ENCODE results near the gene NKX6-2.

The NKX6-2 gene

DNA sequence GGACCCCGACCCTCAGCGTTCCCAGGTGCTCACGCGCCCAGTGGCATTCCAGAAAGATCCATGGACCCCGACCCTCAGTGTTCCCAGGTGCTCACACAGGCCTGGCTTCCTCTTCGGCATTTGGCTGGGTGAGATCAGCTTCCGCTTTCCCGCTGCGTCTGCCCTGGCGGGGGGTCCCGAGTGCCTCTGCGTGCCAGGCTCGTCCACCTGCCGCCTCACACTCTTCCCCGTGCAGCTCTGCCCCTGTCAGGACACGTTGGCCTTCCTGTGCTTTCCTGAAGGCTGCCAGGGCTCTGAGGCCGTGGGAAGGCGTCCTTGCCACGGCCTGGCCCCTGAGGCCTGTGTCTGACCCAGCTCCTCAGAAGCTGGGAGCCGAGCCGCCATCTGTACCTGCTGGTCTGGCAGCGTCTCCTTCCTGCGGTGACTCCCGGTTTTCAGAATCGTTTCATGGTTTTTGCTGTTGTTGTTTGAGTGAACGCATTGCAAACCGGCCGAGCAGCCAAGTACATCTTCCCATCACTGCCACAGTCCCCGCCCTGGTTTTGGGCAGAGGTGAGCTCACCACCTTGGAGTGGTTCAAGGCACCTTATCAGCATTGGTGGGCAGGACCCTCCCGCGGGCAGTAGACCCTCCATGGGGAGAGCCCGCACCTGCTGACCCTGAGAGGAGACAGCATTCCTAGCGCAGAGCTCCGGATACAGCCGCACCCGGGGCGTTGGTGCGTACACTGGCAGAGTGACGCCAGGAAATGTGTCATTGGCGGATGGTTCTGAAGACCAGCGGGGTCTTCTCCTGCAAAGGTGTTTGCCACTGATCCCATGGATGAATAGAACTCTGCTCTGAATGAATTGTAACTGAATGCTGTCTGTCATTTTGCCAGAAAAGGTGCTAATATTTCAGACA lies 17.4 kb downstream of the NKX6-2 start:
- TF ChIP-seq, protein P1, sequence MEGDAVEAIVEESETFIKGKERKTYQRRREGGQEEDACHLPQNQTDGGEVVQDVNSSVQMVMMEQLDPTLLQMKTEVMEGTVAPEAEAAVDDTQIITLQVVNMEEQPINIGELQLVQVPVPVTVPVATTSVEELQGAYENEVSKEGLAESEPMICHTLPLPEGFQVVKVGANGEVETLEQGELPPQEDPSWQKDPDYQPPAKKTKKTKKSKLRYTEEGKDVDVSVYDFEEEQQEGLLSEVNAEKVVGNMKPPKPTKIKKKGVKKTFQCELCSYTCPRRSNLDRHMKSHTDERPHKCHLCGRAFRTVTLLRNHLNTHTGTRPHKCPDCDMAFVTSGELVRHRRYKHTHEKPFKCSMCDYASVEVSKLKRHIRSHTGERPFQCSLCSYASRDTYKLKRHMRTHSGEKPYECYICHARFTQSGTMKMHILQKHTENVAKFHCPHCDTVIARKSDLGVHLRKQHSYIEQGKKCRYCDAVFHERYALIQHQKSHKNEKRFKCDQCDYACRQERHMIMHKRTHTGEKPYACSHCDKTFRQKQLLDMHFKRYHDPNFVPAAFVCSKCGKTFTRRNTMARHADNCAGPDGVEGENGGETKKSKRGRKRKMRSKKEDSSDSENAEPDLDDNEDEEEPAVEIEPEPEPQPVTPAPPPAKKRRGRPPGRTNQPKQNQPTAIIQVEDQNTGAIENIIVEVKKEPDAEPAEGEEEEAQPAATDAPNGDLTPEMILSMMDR (IDR thresholded peaks at IDR 0.05; ENCODE audit: borderline replicate concordance, insufficient read depth, low read depth, low read length), result no peak
- H3K4me3 ChIP-seq (ENCODE audit: low read depth, low read length), result no peak overlapping the region

DNA sequence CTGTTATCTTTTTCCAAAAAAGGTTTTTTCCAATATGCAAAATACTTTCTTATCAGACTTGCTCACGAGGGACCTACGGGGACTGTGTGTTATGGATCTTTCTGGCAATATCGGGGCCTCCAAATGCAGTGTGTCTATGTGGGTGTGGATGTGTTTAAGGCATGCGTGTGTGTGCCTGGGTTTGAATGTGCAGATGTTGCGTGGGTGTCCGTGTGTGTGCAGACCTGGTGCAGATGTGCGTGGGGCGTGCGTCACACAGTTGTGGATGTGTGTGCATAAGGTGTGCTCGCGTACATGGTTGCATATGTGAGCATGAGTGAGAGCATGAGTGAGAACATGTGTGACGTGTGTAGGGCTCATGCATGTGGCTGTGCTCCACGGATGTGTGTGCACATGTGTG lies 19.7 kb downstream of the NKX6-2 start:
- H3K4me3 ChIP-seq (ENCODE audit: low read depth, low read length), result no peak overlapping the region
- TF ChIP-seq, protein P1 (IDR thresholded peaks at IDR 0.05; ENCODE audit: borderline replicate concordance, insufficient read depth, low read depth, low read length), result no peak

DNA sequence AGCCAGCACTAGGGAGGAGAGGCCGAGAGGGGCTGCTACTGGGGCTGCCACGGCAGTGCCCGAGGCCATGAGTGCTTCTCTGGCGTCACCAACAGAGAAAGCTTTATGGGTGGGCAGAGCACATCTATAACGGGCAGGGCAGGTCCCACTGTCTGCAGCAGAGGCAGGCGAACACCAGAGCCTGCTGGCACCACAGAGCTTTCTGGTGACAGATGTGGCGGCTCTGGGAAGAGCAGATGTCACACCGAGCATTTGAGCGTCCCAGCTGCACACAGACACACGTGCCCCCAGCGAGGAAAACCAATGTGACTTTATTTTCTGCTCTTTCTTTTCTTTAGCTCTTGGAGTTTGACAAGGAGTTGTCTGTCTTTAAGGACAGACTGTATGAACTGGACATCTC lies 20.5 kb downstream of the NKX6-2 start:
- no peak overlapping the region for H3K4me3 ChIP-seq (ENCODE audit: low read depth, low read length)

DNA sequence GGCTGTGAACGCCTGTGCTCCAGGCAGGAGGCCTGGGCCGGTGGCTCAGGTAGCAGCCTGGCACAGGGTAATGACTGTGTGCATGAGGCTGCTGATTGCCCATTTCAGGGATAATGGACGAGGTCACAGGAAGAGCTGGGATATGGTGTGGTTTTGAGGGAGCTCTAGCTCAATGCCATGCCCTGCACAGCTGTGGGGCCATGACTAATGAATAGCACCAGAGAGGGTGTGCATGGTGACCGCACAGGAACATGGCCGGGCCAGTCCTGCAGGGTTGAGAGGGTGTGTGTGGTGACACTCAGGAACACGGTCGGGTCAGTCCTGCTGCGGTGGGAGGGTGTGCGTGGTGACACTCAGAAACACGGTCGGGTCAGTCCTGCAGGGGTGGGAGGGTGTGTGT lies 21.8 kb downstream of the NKX6-2 start:
- TF ChIP-seq, protein P1 (IDR thresholded peaks at IDR 0.05; ENCODE audit: borderline replicate concordance, insufficient read depth, low read depth, low read length), result no peak
- no peak overlapping the region for H3K4me3 ChIP-seq (ENCODE audit: low read depth, low read length)

More for the DNA sequence above, 20.5 kb downstream of the NKX6-2 start:
- TF ChIP-seq, protein P1 (IDR thresholded peaks at IDR 0.05; ENCODE audit: borderline replicate concordance, insufficient read depth, low read depth, low read length), result no peak

DNA sequence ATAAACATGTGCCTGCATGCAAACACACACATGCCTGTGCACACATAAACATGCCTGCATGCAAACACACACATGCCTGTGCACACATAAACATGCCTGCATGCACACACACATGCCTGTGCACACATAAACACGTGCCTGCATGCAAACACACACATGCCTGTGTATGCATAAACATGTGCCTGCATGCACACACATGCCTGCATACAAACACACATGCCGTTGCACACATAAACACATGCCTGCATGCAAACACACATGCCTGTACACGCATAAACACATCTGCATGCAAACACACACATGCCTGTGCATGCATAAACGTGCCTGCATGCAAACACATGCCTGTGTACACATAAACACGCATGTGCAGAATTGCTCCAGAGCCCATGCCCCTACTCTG lies 22.4 kb downstream of the NKX6-2 start:
- TF ChIP-seq, protein P1 (IDR thresholded peaks at IDR 0.05; ENCODE audit: borderline replicate concordance, insufficient read depth, low read depth, low read length), result no peak
- no peak overlapping the region for H3K4me3 ChIP-seq (ENCODE audit: low read depth, low read length)

DNA sequence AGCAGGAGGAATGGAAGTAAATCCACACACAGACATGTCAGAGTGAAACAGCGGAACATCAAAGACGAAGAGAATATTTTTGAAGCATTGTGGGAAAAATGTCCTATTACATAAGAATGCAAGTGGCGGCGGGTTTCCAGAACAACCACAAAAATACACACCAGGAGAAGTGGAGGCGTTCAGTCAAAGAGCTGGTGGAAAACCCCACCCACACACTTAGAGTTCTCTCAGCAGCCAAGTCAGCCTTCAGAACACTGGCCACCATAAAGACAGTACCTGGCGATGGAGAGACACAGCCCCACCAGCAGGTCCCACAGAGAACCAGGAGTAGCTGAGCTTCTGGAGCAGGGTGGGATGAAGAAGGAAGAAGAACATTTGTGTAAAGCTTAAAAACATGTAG lies 23.7 kb downstream of the NKX6-2 start:
- TF ChIP-seq, protein P1 (IDR thresholded peaks at IDR 0.05; ENCODE audit: borderline replicate concordance, insufficient read depth, low read depth, low read length), result no peak
- no peak overlapping the region for H3K4me3 ChIP-seq (ENCODE audit: low read depth, low read length)
